Natural killer cell treated with Interleukin-12 subunit alpha and Interleukin-12 subunit beta and Interleukin-15 and Interleukin-18, amount 100 ng/mL, for 72 hours (primary cell): ENCODE results near the gene SLC25A13. TPM values are rescaled to one million over a fixed set of nuclear protein-coding genes. Genes with fewer than 3 reads are reported as not detected.
A peak's percentile ranks its signal among the peaks of the same experiment; 100 is the strongest.

Source experiments
- ATAC-seq, 2 donors: fragments of 150-1000 bp; cut with Tn5 transposase in 1 of 2; sonication (Bioruptor Pico), chemical (Tn5 transposase) in 1 of 2; 2 replicates each; pipeline ENCODE4 v1.10.0; 2021
- DNase-seq: peaks from one replicate; pipeline ENCODE4 v3.0.0; 2022; ENCODE audit warnings: low spot score
- H3K27ac Mint-ChIP-seq, 2 donors: 1 replicate in 1 of 2; 2 replicates in 1 of 2; pipeline ENCODE4 v1.8.0; 2022; ENCODE audit warnings: mixed read lengths in 2 of 2, mild to moderate bottlenecking in 1 of 2, moderate library complexity in 1 of 2
- H3K27me3 Mint-ChIP-seq, 2 donors: 1 replicate in 1 of 2; 2 replicates in 1 of 2; pipeline ENCODE4 v1.8.0; 2022; ENCODE audit warnings: mixed read lengths in 2 of 2
- H3K36me3 Mint-ChIP-seq: one replicate; pipeline ENCODE4 v1.8.0; 2022; ENCODE audit warnings: mixed read lengths
- H3K4me1 Mint-ChIP-seq, 2 donors: 1 replicate in 1 of 2; 2 replicates in 1 of 2; pipeline ENCODE4 v1.8.0; 2022; ENCODE audit warnings: low read depth in 2 of 2, mixed read lengths in 2 of 2, mild to moderate bottlenecking in 1 of 2
- H3K4me3 Mint-ChIP-seq: one replicate; pipeline ENCODE4 v1.8.0; 2022; ENCODE audit warnings: mixed read lengths
- H3K9me3 Mint-ChIP-seq: 2 replicates; pipeline ENCODE4 v1.8.0; 2022; ENCODE audit warnings: mixed read lengths
- total RNA-seq, 2 donors: library from RNA; stranded (reverse); gene quantifications; one replicate each; pipeline ENCODE4 v1.2.3, GENCODE V29; 2022

Gene SLC25A13
- total RNA-seq, 2 donors from 2014 or later = 15.9 to 17.0 TPM

DNA sequence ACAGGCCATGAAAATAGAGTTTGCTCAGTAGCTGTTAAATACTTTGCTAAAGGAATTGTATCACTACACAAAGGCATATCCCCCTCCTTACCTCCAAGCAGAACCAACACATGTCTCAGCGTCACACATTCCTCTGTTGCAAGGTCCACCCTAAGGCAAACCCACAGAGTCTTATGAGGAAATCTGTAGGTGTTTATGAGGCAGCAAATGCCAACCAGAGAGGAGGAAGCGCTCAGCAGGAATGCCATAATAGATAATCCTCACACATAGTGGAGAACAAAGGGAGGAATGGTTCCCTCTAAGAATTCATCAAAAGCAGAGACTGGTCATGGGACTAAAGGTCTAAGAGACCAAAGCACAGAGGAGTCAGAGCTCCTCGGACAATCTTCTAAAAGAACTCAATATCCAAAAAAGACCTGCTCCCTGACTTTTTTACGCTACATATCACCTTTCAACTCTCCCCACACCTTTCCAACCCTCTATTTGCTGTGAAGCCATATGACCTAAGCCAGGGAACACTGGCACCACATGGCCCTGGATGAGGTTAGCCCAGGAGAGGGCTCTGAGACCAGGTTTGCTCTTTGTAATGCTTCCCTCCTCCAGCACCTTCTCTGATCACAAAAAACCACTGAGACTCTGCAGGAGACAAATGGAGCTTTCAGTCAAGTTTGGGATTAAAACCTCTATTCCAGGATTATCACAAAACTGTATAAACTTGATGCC, 7.3 kb downstream of the SLC25A13 start:
- Mint-ChIP-seq H3K4me3 (no peak overlapping the region), H3K27ac (no peak overlapping the region), H3K36me3 (no peaks in the 10 kb centered on the region), H3K27me3 (no peaks in the 10 kb centered on the region), H3K4me1 (peaks cover 28 to 31% of the 10 kb centered on the region in 2 donors), H3K9me3 (no peaks in the 10 kb centered on the region)
- ATAC-seq (no peak), DNase-seq (no peak)

DNA sequence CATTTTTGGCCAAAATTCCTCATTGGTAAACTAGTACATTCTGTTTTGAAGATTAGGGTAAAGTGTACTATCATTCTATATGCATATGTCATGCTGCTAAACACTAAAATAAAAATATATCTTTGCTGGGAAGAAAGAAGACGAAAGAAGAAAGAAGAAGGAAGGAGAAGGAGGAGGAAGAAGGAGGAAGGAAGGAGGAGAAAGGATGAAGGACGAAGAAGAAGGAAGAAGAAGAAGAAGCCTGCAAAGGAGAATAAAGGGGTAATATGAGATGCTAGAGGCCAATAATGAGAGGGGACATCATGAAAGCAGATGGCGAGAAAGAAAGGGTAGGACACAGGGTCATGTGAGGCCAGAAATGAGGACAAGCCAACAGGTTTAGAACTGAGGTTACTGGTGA, 8.0 kb downstream of the SLC25A13 start:
- Mint-ChIP-seq H3K36me3 (no peaks in the 10 kb centered on the region), H3K9me3 (no peaks in the 10 kb centered on the region), H3K27ac (no peak overlapping the region), H3K27me3 (no peaks in the 10 kb centered on the region), H3K4me1 (peaks cover 28 to 34% of the 10 kb centered on the region in 2 donors), H3K4me3 (no peak overlapping the region)
- ATAC-seq = no peak
- DNase-seq = no peak

DNA sequence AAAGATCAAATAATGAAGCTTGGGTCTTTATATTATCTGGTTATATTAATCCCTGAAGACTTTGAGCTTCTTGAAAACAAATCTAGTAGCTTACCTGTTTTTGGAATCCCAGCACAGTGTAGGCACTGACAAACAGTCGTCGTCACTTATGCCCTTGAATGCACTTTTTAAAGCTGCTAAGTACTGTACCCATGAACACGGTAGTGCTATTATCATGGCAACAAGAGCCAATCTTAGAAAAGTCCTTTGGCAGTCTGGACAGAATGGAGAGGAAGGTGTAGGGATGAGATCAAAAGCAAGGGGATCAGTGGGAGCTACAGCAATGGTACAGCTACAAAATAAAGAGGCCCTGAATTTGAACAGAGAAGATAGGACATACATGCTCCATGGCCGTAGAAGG, 9.4 kb downstream of the SLC25A13 start:
- no peak for DNase-seq
- H3K27me3 Mint-ChIP-seq = no peaks in the 10 kb centered on the region
- no peaks in the 10 kb centered on the region for H3K36me3 Mint-ChIP-seq
- no peaks in the 10 kb centered on the region for H3K9me3 Mint-ChIP-seq
- H3K27ac Mint-ChIP-seq = no peak overlapping the region
- ATAC-seq = no peak
- peaks cover 29 to 43% of the 10 kb centered on the region in 2 donors for H3K4me1 Mint-ChIP-seq
- H3K4me3 Mint-ChIP-seq = no peak overlapping the region

DNA sequence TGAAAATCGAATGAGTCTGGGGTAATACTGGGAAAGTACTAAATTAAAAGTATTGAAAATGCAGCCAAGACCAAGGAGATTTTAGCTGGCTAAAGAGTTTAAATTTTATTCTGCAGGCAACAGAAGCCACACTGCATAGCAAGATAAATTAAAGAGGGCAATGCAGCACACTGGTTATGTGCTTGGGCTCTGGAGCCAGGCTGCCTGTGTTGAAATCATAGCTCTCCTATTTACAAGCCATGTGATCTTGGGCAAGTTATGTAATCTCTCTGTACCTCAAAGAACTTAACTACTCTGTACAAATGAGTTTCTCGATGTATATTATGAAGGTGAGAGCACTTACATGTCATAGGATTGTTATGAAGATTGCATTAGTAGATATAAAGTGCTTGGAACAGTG, 9.9 kb downstream of the SLC25A13 start:
- Mint-ChIP-seq H3K9me3 (no peaks in the 10 kb centered on the region), H3K27ac (no peak overlapping the region), H3K4me1 (peaks cover 27 to 43% of the 10 kb centered on the region in 2 donors), H3K36me3 (no peaks in the 10 kb centered on the region), H3K27me3 (no peaks in the 10 kb centered on the region), H3K4me3 (no peak overlapping the region)
- DNase-seq (no peak), ATAC-seq (no peak)

DNA sequence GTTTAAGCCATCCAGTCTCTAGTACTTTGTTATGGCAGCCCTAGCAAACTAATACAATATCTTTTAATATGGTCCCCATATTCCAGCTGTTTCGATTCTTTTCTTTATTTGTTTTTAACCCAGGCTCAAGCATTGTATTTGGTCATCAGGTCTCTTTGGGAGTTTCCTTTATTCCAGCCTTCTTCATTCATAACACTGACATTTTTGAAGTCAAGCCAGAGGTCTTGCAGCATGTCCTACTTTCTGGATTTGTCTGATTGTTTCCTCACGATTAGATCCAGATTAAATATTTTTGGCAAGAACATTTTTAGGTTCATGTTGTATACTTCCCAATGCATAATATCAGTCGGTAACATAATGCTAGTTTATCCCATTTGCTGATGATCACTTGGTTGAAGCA, 11.8 kb downstream of the SLC25A13 start:
- ATAC-seq (no peak), DNase-seq (no peak)
- H3K36me3 Mint-ChIP-seq = no peaks in the 10 kb centered on the region
- H3K27ac Mint-ChIP-seq = no peak overlapping the region
- no peaks in the 10 kb centered on the region for H3K27me3 Mint-ChIP-seq
- no peaks in the 10 kb centered on the region for H3K9me3 Mint-ChIP-seq
- H3K4me1 Mint-ChIP-seq = peaks cover 35 to 48% of the 10 kb centered on the region in 2 donors
- H3K4me3 Mint-ChIP-seq = no peak overlapping the region

DNA sequence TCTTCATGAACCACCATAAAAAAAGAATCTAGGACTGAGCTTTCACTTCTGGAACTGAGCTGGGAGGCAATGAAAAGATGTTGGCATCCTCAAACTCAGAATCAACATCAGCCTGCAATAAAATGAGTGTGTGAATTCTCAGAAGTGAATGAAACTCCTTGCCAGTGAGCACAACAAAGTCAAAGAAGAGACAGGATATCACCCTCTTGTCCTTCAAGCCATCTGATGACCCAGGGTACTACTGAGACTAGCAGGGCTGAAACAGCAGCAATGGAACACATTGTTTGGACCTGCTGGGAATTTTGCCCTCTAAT, 13.0 kb downstream of the SLC25A13 start:
- H3K27ac Mint-ChIP-seq = no peak overlapping the region
- no peaks in the 10 kb centered on the region for H3K36me3 Mint-ChIP-seq
- peaks cover 39 to 56% of the 10 kb centered on the region in 2 donors for H3K4me1 Mint-ChIP-seq
- no peak overlapping the region for H3K4me3 Mint-ChIP-seq
- H3K9me3 Mint-ChIP-seq = no peaks in the 10 kb centered on the region
- H3K27me3 Mint-ChIP-seq = no peaks in the 10 kb centered on the region
- ATAC-seq = no peak
- no peak for DNase-seq

DNA sequence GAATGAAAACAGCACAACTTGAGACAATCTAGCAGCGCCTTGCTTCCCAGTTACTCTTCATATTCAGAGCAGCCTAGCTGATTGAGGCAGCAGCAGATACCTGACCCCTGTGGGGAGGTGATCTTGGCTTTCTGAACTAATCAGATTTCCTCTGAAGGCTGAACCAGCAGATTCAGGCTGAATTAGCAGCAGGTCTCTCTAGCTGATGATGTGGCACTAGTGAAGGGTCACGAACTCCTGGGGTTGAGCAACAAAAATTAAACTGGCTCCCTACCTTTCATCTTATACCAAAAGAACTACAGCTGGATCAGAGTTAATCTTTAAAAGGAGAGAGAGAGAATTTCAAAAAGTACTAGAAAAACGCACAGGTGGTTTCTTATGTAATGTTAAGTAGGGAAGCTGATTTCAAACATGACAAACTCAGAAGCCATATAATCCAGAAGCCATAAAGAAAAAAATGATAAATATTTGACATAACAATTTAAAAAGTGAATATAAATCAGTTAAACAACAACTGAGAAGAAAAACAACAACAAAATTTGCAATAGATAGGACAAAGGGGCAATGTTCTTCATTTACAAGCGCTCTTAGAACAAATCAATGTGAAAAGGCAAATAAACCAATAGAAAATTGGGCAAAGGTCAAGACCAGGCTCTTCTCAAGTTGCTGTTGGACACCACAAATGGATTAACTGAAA, 13.5 kb downstream of the SLC25A13 start:
- Mint-ChIP-seq H3K4me3 (no peak overlapping the region), H3K27ac (no peak overlapping the region), H3K9me3 (no peaks in the 10 kb centered on the region), H3K4me1 (peaks cover 43 to 60% of the 10 kb centered on the region in 2 donors), H3K27me3 (no peaks in the 10 kb centered on the region), H3K36me3 (no peaks in the 10 kb centered on the region)
- DNase-seq = no peak
- no peak for ATAC-seq

DNA sequence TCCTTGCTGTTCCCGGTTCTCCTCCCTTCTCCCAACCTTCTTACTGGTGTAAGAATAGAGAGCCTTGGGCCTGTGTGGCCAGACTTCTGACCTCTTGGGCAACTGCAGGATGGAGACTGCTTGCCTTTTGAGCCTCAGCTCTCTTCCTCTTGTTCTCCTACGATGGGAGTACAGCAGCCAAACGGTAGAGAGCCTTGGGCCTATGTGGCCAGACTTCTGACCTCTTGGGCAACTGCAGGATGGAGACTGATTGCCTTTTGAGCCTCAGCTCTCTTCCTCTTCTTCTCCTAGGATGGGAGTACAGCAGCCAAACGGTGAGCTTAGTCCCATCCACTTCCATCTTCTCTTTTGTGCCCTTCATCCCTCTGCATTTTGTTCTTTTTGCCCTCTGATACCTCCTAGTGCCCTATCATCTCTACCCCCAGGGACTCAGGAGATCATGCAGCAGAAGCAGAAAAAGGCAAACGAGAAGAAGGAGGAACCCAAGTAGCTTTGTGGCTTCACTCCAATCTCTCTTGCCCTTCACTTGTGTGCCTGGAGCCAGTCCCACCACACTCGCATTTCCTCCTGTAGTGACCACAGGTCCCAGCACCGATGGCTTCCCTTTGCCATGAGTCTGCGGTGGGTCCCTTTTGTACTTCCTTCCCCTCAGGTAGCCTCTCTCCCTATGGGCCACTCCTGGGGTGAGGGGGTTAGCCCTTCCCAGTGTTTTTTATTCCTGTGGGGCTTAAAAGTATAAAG, 15.3 kb downstream of the SLC25A13 start:
- Mint-ChIP-seq H3K9me3 (no peaks in the 10 kb centered on the region), H3K4me1 (peaks cover 47 to 60% of the 10 kb centered on the region in 2 donors), H3K27me3 (no peaks in the 10 kb centered on the region), H3K4me3 (no peak overlapping the region), H3K27ac (no peak overlapping the region), H3K36me3 (no peaks in the 10 kb centered on the region)
- ATAC-seq = no peak
- no peak for DNase-seq

DNA sequence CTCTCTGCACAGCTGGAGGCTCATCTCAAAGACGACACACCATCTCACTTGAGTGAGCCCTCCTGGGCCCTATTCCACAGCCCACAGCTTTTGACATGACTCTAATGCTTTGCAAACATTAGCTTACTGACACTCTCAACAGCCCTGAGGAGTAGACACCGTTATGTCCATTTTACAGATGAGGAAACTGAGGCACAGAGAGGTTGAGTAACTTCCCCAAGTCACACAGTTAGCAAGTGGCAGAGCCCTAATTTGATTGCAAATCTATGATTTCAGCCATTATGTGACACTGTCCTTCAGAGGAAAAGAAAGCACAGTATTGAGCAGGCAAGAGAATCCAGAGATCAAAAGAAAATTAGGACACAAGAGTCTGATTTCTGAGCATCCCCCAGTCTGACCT, 16.0 kb downstream of the SLC25A13 start:
- Mint-ChIP-seq H3K27ac (no peak overlapping the region), H3K4me1 (peaks cover 42 to 54% of the 10 kb centered on the region in 2 donors), H3K4me3 (no peak overlapping the region), H3K9me3 (no peaks in the 10 kb centered on the region), H3K27me3 (no peaks in the 10 kb centered on the region), H3K36me3 (no peaks in the 10 kb centered on the region)
- ATAC-seq = no peak
- no peak for DNase-seq

DNA sequence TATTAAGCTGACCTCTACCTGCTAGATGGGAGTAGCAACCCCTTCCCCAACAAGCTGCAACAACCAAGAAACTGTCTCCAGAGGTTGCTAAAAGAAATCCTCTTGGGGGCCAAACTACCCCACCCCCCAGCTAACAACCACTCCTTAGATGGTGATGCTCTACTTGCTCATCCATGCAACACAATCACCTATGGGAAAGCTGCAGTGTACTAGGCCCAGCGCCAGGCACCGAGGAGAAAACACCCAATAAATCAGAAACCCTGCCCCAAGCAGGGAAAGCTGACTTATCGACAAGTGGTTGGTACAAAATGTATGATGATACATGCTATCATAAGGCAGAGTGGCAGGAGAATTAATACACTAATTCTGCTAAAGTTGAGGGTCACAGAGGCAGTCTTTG, 17.3 kb downstream of the SLC25A13 start:
- H3K4me1 Mint-ChIP-seq = peaks cover 38 to 45% of the 10 kb centered on the region in 2 donors
- H3K9me3 Mint-ChIP-seq = no peaks in the 10 kb centered on the region
- H3K36me3 Mint-ChIP-seq = no peaks in the 10 kb centered on the region
- ATAC-seq = no peak
- DNase-seq = no peak
- H3K27me3 Mint-ChIP-seq = no peaks in the 10 kb centered on the region
- peak overlapping the region in 1 of 2 donors; percentile 47 for H3K27ac Mint-ChIP-seq
- no peak overlapping the region for H3K4me3 Mint-ChIP-seq

DNA sequence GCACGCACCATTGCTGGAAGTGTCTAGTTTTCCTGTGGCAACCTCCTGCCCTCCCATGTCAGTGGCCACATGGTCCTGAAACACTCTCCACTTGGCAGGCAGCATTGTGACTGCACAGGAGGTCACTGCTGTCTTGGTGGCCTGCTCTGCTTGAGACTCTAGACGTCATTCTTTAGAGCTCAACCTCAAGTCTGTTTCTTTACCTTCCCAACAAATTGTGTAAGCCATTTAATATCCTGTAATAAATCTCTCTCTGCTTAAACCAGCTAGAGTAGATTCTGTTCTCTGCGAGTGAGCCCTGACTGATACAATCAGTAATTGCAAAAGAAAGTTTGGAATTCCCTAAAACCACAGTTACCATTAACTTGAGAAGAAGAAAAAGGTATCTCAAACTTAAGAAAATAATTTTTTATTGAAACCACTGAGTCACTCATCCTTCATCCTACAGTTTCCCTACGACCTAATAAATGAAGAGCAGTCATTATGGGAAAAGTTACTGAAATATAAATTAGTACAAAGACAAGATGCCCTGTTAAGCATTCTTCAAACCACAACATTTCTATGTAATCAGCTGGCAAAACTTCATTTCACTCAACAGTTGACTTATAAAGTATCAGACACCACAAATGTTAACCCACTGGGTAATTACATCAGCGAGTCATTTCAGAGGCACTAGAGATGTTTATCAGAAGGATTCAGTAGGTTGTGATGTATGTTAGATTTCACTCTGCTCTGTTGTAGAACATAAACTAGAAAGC, 18.0 kb downstream of the SLC25A13 start:
- peak in 1 of 2 donors; percentile 51 for ATAC-seq
- H3K4me1 Mint-ChIP-seq = peaks cover 38 to 41% of the 10 kb centered on the region in 2 donors
- no peaks in the 10 kb centered on the region for H3K36me3 Mint-ChIP-seq
- H3K27me3 Mint-ChIP-seq = no peaks in the 10 kb centered on the region
- H3K27ac Mint-ChIP-seq = peak overlapping the region in 1 of 2 donors; percentile 47
- H3K4me3 Mint-ChIP-seq = no peak overlapping the region
- no peak for DNase-seq
- H3K9me3 Mint-ChIP-seq = no peaks in the 10 kb centered on the region

DNA sequence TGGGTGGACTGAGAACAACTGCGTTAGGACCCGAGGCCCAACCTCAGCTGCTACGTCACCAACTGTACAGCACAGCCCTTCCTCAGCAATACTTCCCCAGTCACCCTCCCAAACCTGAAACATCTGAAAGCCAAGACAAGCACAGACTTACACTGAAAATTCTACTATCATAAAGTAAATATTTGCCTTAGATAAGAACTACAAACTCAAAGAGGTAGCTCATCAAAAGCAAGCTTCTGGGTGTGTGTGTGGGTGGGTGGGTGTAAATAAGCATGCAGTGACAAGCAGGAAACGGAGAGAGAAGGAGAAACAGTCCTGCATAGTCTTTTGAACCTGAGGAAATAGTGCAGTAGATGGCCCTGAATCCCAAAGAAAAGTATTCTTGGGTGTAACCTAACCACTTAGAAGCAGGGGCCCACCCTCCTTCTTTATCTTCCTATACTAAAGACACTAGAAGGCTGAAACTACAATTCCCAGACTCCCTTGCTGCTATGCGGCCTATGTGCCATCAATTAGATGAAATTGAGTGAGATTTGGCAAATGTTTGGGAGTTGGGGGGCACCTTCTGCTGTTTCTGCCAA, 18.7 kb downstream of the SLC25A13 start:
- H3K27ac Mint-ChIP-seq = no peak overlapping the region
- H3K4me1 Mint-ChIP-seq = peaks cover 34 to 36% of the 10 kb centered on the region in 2 donors
- H3K4me3 Mint-ChIP-seq = no peak overlapping the region
- H3K9me3 Mint-ChIP-seq = no peaks in the 10 kb centered on the region
- DNase-seq = no peak
- H3K27me3 Mint-ChIP-seq = no peaks in the 10 kb centered on the region
- ATAC-seq = no peak
- H3K36me3 Mint-ChIP-seq = no peaks in the 10 kb centered on the region

DNA sequence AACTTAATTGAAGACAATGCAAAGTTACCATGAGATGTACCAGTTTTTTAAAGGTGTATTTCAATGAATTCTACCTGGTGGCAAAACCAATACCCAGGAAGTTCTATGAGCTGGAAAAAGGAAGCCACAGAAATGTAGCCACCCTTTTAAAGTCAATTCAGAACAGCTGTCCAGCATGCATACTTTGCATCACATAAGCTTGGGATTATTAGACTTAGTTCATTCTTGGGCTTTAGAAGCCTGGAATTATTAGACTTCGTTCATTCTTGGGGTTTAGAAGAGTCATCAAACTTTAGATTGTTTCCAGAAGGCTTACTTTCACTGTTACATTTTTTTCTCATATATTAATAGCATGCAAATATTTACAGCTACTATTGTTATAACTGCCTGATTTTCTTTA, 20.9 kb downstream of the SLC25A13 start:
- no peaks in the 10 kb centered on the region for H3K9me3 Mint-ChIP-seq
- no peaks in the 10 kb centered on the region for H3K27me3 Mint-ChIP-seq
- ATAC-seq = no peak

More for the DNA sequence above, 20.9 kb downstream of the SLC25A13 start:
- Mint-ChIP-seq H3K36me3 (no peaks in the 10 kb centered on the region), H3K4me3 (no peak overlapping the region), H3K27ac (no peak overlapping the region), H3K4me1 (peaks cover 27 to 29% of the 10 kb centered on the region in 2 donors)
- no peak for DNase-seq
